ENCODE data around the gene BCL7B.
"Not testable (repeated sequence)": the region's sequence is repeated elsewhere in the genome, so short reads cannot be mapped to it uniquely, and the experiment has no call there.

The BCL7B gene

GRCh38 chr7:73537051-73537450 lies 20.4 kb downstream of the BCL7B start:
- no peak for DNase-seq (ENCODE audit: extremely low read depth in 1 of 2, low read depth in 1 of 2)

GRCh38 chr7:73536479-73536878 lies 21.0 kb downstream of the BCL7B start:
- DNase-seq (ENCODE audit: extremely low read depth in 1 of 2, low read depth in 1 of 2), result no peak

- not testable (repeated sequence) for DNase-seq (ENCODE audit: extremely low read depth in 1 of 2, low read depth in 1 of 2)
These were observed 21.6 kb downstream of the BCL7B start for GRCh38 chr7:73535918-73536317.

GRCh38 chr7:73533742-73534141 lies 23.7 kb downstream of the BCL7B start:
- DNase-seq (ENCODE audit: extremely low read depth in 1 of 2, low read depth in 1 of 2), result no peak

- DNase-seq (ENCODE audit: extremely low read depth in 1 of 2, low read depth in 1 of 2), result no peak
These were observed 25.3 kb downstream of the BCL7B start for GRCh38 chr7:73532224-73532623.

- DNase-seq (ENCODE audit: extremely low read depth in 1 of 2, low read depth in 1 of 2), result no peak
These were observed 26.7 kb downstream of the BCL7B start for GRCh38 chr7:73530800-73531199.

- no peak for DNase-seq (ENCODE audit: extremely low read depth in 1 of 2, low read depth in 1 of 2)
These were observed 30.3 kb downstream of the BCL7B start for GRCh38 chr7:73526896-73527821.

GRCh38 chr7:73526158-73526494 lies 31.4 kb downstream of the BCL7B start:
- not testable (repeated sequence) for DNase-seq (ENCODE audit: extremely low read depth in 1 of 2, low read depth in 1 of 2)

GRCh38 chr7:73522105-73522872 lies 35.2 kb downstream of the BCL7B start, which contains the start of gene BAZ1B:
BAZ1B (minus strand) TSS chr7:73522293; CDS start chr7:73521933, 360 bp downstream.
- peak; percentile 93 to 94 for DNase-seq (ENCODE audit: extremely low read depth in 1 of 2, low read depth in 1 of 2)

- no peak for DNase-seq (ENCODE audit: extremely low read depth in 1 of 2, low read depth in 1 of 2)
These were observed 35.8 kb downstream of the BCL7B start for GRCh38 chr7:73521636-73522104.

- no peak for DNase-seq (ENCODE audit: extremely low read depth in 1 of 2, low read depth in 1 of 2)
These were observed 36.5 kb downstream of the BCL7B start for GRCh38 chr7:73520673-73521635.

GRCh38 chr7:73519867-73520672 lies 37.4 kb downstream of the BCL7B start:
- DNase-seq (ENCODE audit: extremely low read depth in 1 of 2, low read depth in 1 of 2), result no peak

- DNase-seq (ENCODE audit: extremely low read depth in 1 of 2, low read depth in 1 of 2), result no peak
These were observed 39.0 kb downstream of the BCL7B start for GRCh38 chr7:73518470-73518869.

GRCh38 chr7:73517241-73517995 lies 40.1 kb downstream of the BCL7B start:
- DNase-seq (ENCODE audit: extremely low read depth in 1 of 2, low read depth in 1 of 2), result no peak

- DNase-seq (ENCODE audit: extremely low read depth in 1 of 2, low read depth in 1 of 2), result no peak
These were observed 42.3 kb downstream of the BCL7B start for GRCh38 chr7:73515178-73515577.

GRCh38 chr7:73512018-73512780 lies 45.3 kb downstream of the BCL7B start:
- no peak for DNase-seq (ENCODE audit: extremely low read depth in 1 of 2, low read depth in 1 of 2)

- no peak for DNase-seq (ENCODE audit: extremely low read depth in 1 of 2, low read depth in 1 of 2)
These were observed 48.0 kb downstream of the BCL7B start for GRCh38 chr7:73509463-73509862.

GRCh38 chr7:73507556-73507955 lies 49.9 kb downstream of the BCL7B start:
- no peak for DNase-seq (ENCODE audit: extremely low read depth in 1 of 2, low read depth in 1 of 2)
